Uterus (tissue), 2 donors: ENCODE data around the gene PRMT2.

Experiments used
- CTCF ChIP-seq, 4 experiments: fragments of 200-600 bp in 2 of 4; fragments of 450-650 bp in 2 of 4; sonication (generic) in 2 of 4; IDR thresholded peaks; one replicate each; pipeline ENCODE4 v1.5.1; 2016 to 2019; ENCODE audit warnings: antibody characterized with exemption in 4 of 4, mild to moderate bottlenecking in 2 of 4, moderate library complexity in 1 of 4
- POLR2A ChIP-seq, 2 donors: fragments of 450-650 bp; IDR thresholded peaks; one replicate each; pipeline ENCODE4 v1.6.1; 2016; ENCODE audit warnings: antibody characterized with exemption in 2 of 2, mild to moderate bottlenecking in 1 of 2, moderate library complexity in 1 of 2

DNA sequence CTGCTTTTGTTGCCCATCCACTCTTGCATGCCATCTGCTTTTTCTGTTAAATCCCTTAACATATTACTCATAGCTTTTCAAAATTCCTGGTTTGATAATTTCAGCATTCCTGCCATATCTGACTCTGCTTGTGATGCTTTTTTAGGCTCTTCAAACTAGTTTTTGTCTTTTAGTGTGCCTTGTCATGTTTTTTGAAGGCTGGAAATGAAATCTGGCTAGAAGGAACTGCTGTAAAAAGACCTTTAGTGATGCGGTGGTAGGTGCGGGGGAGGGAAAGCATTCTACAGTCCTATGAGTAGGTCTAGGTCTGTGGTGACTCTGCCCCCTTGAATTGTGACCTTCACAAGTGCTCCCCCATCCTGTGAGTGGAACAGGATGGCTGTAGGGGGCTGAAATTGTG is 15.6 kb upstream of the PRMT2 start:
- TF ChIP-seq CTCF (IDR thresholded peaks at IDR 0.05) (no peak), POLR2A (IDR thresholded peaks at IDR 0.05) (no peak)
